Measurements from ENCODE around the gene USP26.

- TF ChIP-seq RAD21 (IDR thresholded peaks at IDR 0.05; ENCODE audit: low read depth) (no peak), FOXM1 (IDR thresholded peaks at IDR 0.05; ENCODE audit: borderline replicate concordance, low read depth) (no peak), TAF1 (IDR thresholded peaks at IDR 0.05; ENCODE audit: low read depth) (no peak), EGR1 (IDR thresholded peaks at IDR 0.05) (no peak), NFIC (IDR thresholded peaks at IDR 0.05) (no peak), CREB1 (IDR thresholded peaks at IDR 0.05; ENCODE audit: low read depth) (no peak), USF1 (IDR thresholded peaks at IDR 0.05) (no peak), CEBPB (IDR thresholded peaks at IDR 0.05) (no peak)
Measured at GRCh38 chrX:133089411-133089810, 7.5 kb downstream of the USP26 start.
